ENCODE results near the gene PCNX2. TPM values are rescaled to one million over a fixed set of nuclear protein-coding genes. Genes with fewer than 3 reads are reported as not detected.
"Not testable (repeated sequence)": the region's sequence is repeated elsewhere in the genome, so short reads cannot be mapped to it uniquely, and the experiment has no call there.

PCNX2 gene
- total and polyA plus RNA-seq, 5 donors from 2014 or later: 1.6 to 42.3 (median 3.1) TPM

- Histone ChIP-seq H3K9me3 (ENCODE audit: control insufficient read depth in 2 of 2, low read length in 2 of 2) (no peaks in the 10 kb centered on the region), H3K36me3 (ENCODE audit: control insufficient read depth, insufficient read depth, low read length) (peaks cover 6% of the 10 kb centered on the region), H3K27ac (ENCODE audit: insufficient read depth, low read length, poor library complexity, severe bottlenecking) (no peak overlapping the region), H3K4me1 (ENCODE audit: control insufficient read depth, insufficient read depth, low read length, poor library complexity, severe bottlenecking) (no peaks in the 10 kb centered on the region), H3K27me3 (ENCODE audit: control insufficient read depth, insufficient read depth, low read length) (no peaks in the 10 kb centered on the region), H3K4me3 (ENCODE audit: low read depth, low read length) (no peak overlapping the region)
- no peaks in the 10 kb centered on the region for H3K9me3 Mint-ChIP-seq
- ATAC-seq (ENCODE audit: low read depth in 2 of 2): no peak
- peaks cover 21% of the 10 kb centered on the region for H3K36me3 Mint-ChIP-seq
- DNase-seq: no peak
- H3K27me3 Mint-ChIP-seq: no peaks in the 10 kb centered on the region
- no peak overlapping the region for H3K27ac Mint-ChIP-seq
- no peaks in the 10 kb centered on the region for H3K4me1 Mint-ChIP-seq
- H3K4me3 Mint-ChIP-seq: no peak overlapping the region
Observed at GRCh38 chr1:233140974-233141373, 154.6 kb downstream of the PCNX2 start.

DNA sequence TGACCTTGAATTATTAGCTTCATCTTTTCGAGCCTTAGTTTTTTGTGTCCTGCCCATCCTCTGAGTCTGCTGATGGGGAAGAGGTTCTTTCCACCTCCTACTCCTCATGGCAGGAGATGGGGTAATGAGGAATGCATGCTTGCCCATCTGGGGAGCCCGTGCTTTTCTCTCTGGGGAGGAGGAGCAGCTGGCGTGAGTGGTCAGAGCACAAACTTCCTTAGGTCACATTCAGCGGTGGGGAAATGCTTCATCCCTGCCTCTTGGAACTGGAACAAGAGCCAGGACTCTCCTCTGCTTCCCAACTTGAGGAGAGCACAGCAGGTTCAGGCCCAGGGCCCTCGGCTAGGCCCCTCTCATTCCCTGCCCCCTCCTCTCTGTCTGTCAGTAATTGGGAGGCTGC is 155.0 kb downstream of the PCNX2 start:
- H3K36me3 ChIP-seq (ENCODE audit: control insufficient read depth, insufficient read depth, low read length): peaks cover 6% of the 10 kb centered on the region
- H3K4me3 ChIP-seq (ENCODE audit: low read depth, low read length): no peak overlapping the region
- no peaks in the 10 kb centered on the region for H3K4me1 Mint-ChIP-seq
- H3K4me1 ChIP-seq (ENCODE audit: control insufficient read depth, insufficient read depth, low read length, poor library complexity, severe bottlenecking): no peaks in the 10 kb centered on the region
- no peak overlapping the region for H3K4me3 Mint-ChIP-seq
- no peaks in the 10 kb centered on the region for H3K27me3 Mint-ChIP-seq
- ATAC-seq (ENCODE audit: low read depth in 2 of 2) (no peak), DNase-seq (no peak)
- H3K27ac ChIP-seq (ENCODE audit: insufficient read depth, low read length, poor library complexity, severe bottlenecking): no peak overlapping the region
- H3K9me3 Mint-ChIP-seq: no peaks in the 10 kb centered on the region
- H3K27me3 ChIP-seq (ENCODE audit: control insufficient read depth, insufficient read depth, low read length): no peaks in the 10 kb centered on the region
- H3K9me3 ChIP-seq (ENCODE audit: control insufficient read depth in 2 of 2, low read length in 2 of 2): no peaks in the 10 kb centered on the region
- H3K27ac Mint-ChIP-seq: no peak overlapping the region
- H3K36me3 Mint-ChIP-seq: peaks cover 21% of the 10 kb centered on the region

DNA sequence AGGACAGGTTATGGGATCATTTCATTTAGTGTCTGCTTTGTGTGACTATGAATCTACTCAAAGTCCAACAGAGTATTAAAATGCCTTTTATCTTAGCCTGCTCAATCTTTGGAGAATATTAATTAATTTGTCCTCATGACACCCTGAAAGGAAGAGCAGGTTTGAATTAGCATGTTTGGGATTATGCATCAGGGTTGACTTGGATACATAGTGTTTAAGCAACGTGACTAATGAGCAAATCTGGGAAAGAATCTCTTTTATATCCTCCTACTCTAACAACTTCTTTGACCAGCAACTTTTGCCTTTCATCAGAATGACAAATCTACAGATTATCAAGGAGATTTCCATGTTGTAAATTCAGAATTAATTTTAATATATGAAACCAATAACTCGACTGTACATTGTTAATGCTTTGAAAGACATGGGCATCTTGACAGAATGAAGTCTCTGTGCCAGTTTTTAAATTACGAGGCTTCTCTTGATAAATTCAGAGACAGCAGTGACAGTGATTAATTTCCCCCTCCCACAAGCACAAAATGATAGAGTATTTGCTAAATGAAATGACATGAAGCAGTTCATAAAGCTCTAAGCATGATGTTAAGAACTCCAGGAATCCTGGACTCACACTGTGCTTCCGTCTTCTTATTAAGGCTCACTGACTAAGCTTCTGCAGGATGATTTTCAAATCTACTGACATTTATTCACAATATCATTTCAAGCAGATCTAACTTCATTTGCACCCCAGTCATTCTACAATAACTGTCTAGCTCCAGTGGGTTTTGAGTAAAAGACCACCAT is 156.5 kb downstream of the PCNX2 start:
- H3K36me3 Mint-ChIP-seq: peaks cover 33% of the 10 kb centered on the region
- no peak overlapping the region for H3K4me3 Mint-ChIP-seq
- H3K9me3 ChIP-seq (ENCODE audit: control insufficient read depth in 2 of 2, low read length in 2 of 2): no peaks in the 10 kb centered on the region
- H3K4me1 ChIP-seq (ENCODE audit: control insufficient read depth, insufficient read depth, low read length, poor library complexity, severe bottlenecking): no peaks in the 10 kb centered on the region
- H3K4me3 ChIP-seq (ENCODE audit: low read depth, low read length): no peak overlapping the region
- ATAC-seq (ENCODE audit: low read depth in 2 of 2) (no peak), DNase-seq (no peak)
- H3K9me3 Mint-ChIP-seq: peaks cover 0 to 2% (median 0%) of the 10 kb centered on the region in 7 donors
- H3K27me3 Mint-ChIP-seq: no peaks in the 10 kb centered on the region
- H3K27me3 ChIP-seq (ENCODE audit: control insufficient read depth, insufficient read depth, low read length): no peaks in the 10 kb centered on the region
- H3K36me3 ChIP-seq (ENCODE audit: control insufficient read depth, insufficient read depth, low read length): peaks cover 4% of the 10 kb centered on the region
- H3K27ac ChIP-seq (ENCODE audit: insufficient read depth, low read length, poor library complexity, severe bottlenecking): no peak overlapping the region
- no peaks in the 10 kb centered on the region for H3K4me1 Mint-ChIP-seq
- no peak overlapping the region for H3K27ac Mint-ChIP-seq

GRCh38 chr1:233135833-233136232 is 159.7 kb downstream of the PCNX2 start:
- no peak for DNase-seq
- Mint-ChIP-seq H3K9me3 (peaks cover 0 to 2% (median 0%) of the 10 kb centered on the region in 7 donors), H3K4me3 (no peak overlapping the region), H3K4me1 (no peaks in the 10 kb centered on the region), H3K36me3 (peaks cover 45% of the 10 kb centered on the region), H3K27ac (no peak overlapping the region), H3K27me3 (no peaks in the 10 kb centered on the region)
- Histone ChIP-seq H3K4me1 (ENCODE audit: control insufficient read depth, insufficient read depth, low read length, poor library complexity, severe bottlenecking) (no peaks in the 10 kb centered on the region), H3K9me3 (ENCODE audit: control insufficient read depth in 2 of 2, low read length in 2 of 2) (no peaks in the 10 kb centered on the region), H3K36me3 (ENCODE audit: control insufficient read depth, insufficient read depth, low read length) (peaks cover 10% of the 10 kb centered on the region), H3K4me3 (ENCODE audit: low read depth, low read length) (no peak overlapping the region), H3K27ac (ENCODE audit: insufficient read depth, low read length, poor library complexity, severe bottlenecking) (no peak overlapping the region), H3K27me3 (ENCODE audit: control insufficient read depth, insufficient read depth, low read length) (no peaks in the 10 kb centered on the region)
- no peak for ATAC-seq (ENCODE audit: low read depth in 2 of 2)

DNA sequence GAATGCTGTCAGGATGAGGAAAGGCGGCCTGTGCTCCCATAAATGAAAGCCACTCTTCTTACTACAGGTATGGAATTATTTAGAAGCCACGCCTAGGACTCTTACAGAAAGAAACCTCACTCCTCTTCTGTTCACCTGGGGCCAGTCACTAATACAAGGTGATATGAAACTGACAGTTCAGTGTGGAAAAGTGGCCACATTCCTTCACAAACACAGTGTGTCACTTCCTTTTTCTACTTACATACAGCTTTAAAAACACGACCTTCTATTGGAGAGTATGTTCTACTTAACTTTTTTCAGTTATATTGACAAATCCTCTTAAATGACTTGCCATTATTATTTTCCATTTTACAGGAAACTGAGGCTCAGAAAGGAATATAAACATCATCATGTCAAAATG is 163.1 kb downstream of the PCNX2 start:
- ATAC-seq (ENCODE audit: low read depth in 2 of 2): no peak
- H3K27ac ChIP-seq (ENCODE audit: insufficient read depth, low read length, poor library complexity, severe bottlenecking): no peak overlapping the region
- H3K27ac Mint-ChIP-seq: peak overlapping the region in 1 of 3 donors; percentile 59

DNA sequence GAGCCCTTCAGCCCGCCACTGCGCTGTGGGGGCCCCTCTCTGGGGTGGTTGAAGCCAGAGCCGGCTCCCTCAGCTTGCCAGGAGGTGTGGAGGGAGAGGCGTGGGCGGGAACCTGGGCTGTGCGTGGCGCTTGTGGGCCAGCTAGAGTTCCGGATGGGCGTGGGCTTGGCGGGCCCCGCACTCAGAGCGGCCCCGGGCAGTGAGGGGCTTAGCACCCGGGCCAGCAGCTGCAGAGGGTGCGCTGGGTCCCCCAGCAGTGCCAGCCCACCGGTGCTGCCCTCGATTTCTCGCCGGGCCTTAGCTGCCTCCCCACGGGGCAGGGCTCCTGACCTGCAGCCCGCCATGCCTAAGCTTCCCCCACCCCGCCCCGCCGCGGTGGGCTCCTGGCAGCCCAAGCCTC is 166.5 kb downstream of the PCNX2 start:
- not testable (repeated sequence) for H3K27me3 ChIP-seq (ENCODE audit: control insufficient read depth, insufficient read depth, low read length); H3K27ac ChIP-seq (ENCODE audit: insufficient read depth, low read length, poor library complexity, severe bottlenecking); H3K4me1 Mint-ChIP-seq; H3K4me3 ChIP-seq (ENCODE audit: low read depth, low read length); H3K36me3 ChIP-seq (ENCODE audit: control insufficient read depth, insufficient read depth, low read length); H3K4me3 Mint-ChIP-seq; H3K9me3 Mint-ChIP-seq; ATAC-seq (ENCODE audit: low read depth in 2 of 2); H3K9me3 ChIP-seq (ENCODE audit: control insufficient read depth in 2 of 2, low read length in 2 of 2); H3K4me1 ChIP-seq (ENCODE audit: control insufficient read depth, insufficient read depth, low read length, poor library complexity, severe bottlenecking); H3K27ac Mint-ChIP-seq; DNase-seq; H3K27me3 Mint-ChIP-seq
- peaks cover 60% of the 10 kb centered on the region for H3K36me3 Mint-ChIP-seq

More for the DNA sequence above, 163.1 kb downstream of the PCNX2 start:
- Mint-ChIP-seq H3K4me3 (no peak overlapping the region), H3K4me1 (peaks cover 0 to 2% (median 0%) of the 10 kb centered on the region in 4 donors), H3K9me3 (peaks cover 0 to 2% (median 0%) of the 10 kb centered on the region in 7 donors), H3K27me3 (no peaks in the 10 kb centered on the region), H3K36me3 (peaks cover 54% of the 10 kb centered on the region)
- H3K36me3 ChIP-seq (ENCODE audit: control insufficient read depth, insufficient read depth, low read length): peaks cover 7% of the 10 kb centered on the region
- no peaks in the 10 kb centered on the region for H3K4me1 ChIP-seq (ENCODE audit: control insufficient read depth, insufficient read depth, low read length, poor library complexity, severe bottlenecking)
- no peaks in the 10 kb centered on the region for H3K27me3 ChIP-seq (ENCODE audit: control insufficient read depth, insufficient read depth, low read length)
- H3K4me3 ChIP-seq (ENCODE audit: low read depth, low read length): no peak overlapping the region
- no peak for DNase-seq
- no peaks in the 10 kb centered on the region for H3K9me3 ChIP-seq (ENCODE audit: control insufficient read depth in 2 of 2, low read length in 2 of 2)

DNA sequence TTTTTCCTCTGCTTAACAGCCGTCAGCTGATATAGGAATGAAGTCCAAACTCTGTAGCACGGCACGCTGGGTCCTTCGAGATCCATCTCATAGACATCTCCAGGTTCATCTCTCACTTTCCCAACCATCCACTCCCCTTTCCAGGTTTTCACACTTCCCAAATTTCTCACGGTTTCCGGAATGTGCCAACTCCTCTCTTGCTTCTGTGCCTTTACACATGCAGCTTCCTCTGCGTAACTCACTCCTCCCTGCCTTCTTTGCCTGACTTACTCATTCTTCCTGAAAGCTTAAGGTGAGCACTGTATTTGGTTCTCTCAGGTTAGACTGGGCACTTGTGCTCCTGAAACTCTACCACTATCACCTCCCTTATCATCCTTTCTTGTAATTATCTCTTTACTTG is 168.4 kb downstream of the PCNX2 start:
- H3K36me3 Mint-ChIP-seq: peaks cover 46% of the 10 kb centered on the region
- H3K4me1 ChIP-seq (ENCODE audit: control insufficient read depth, insufficient read depth, low read length, poor library complexity, severe bottlenecking): no peaks in the 10 kb centered on the region
- peaks cover 0 to 2% (median 0%) of the 10 kb centered on the region in 4 donors for H3K4me1 Mint-ChIP-seq
- ATAC-seq (ENCODE audit: low read depth in 2 of 2): no peak
- no peak overlapping the region for H3K27ac Mint-ChIP-seq
- H3K27me3 Mint-ChIP-seq: no peaks in the 10 kb centered on the region
- no peak overlapping the region for H3K4me3 ChIP-seq (ENCODE audit: low read depth, low read length)
- no peaks in the 10 kb centered on the region for H3K9me3 ChIP-seq (ENCODE audit: control insufficient read depth in 2 of 2, low read length in 2 of 2)
- H3K9me3 Mint-ChIP-seq: peaks cover 0 to 2% (median 0%) of the 10 kb centered on the region in 7 donors
- no peak for DNase-seq
- H3K36me3 ChIP-seq (ENCODE audit: control insufficient read depth, insufficient read depth, low read length): peaks cover 4% of the 10 kb centered on the region
- peak overlapping the region in 1 of 4 donors; percentile 3 for H3K4me3 Mint-ChIP-seq
- no peak overlapping the region for H3K27ac ChIP-seq (ENCODE audit: insufficient read depth, low read length, poor library complexity, severe bottlenecking)
- H3K27me3 ChIP-seq (ENCODE audit: control insufficient read depth, insufficient read depth, low read length): no peaks in the 10 kb centered on the region

GRCh38 chr1:233122779-233123178 is 172.7 kb downstream of the PCNX2 start:
- no peak for ATAC-seq (ENCODE audit: low read depth in 2 of 2)
- no peaks in the 10 kb centered on the region for H3K27me3 Mint-ChIP-seq
- peaks cover 34% of the 10 kb centered on the region for H3K36me3 Mint-ChIP-seq
- Histone ChIP-seq H3K36me3 (ENCODE audit: control insufficient read depth, insufficient read depth, low read length) (no peaks in the 10 kb centered on the region), H3K4me1 (ENCODE audit: control insufficient read depth, insufficient read depth, low read length, poor library complexity, severe bottlenecking) (no peaks in the 10 kb centered on the region), H3K4me3 (ENCODE audit: low read depth, low read length) (no peak overlapping the region), H3K9me3 (ENCODE audit: control insufficient read depth in 2 of 2, low read length in 2 of 2) (no peaks in the 10 kb centered on the region), H3K27ac (ENCODE audit: insufficient read depth, low read length, poor library complexity, severe bottlenecking) (no peak overlapping the region), H3K27me3 (ENCODE audit: control insufficient read depth, insufficient read depth, low read length) (no peaks in the 10 kb centered on the region)
- no peak overlapping the region for H3K4me3 Mint-ChIP-seq
- peaks cover 0 to 13% (median 3%) of the 10 kb centered on the region in 4 donors for H3K4me1 Mint-ChIP-seq
- no peak for DNase-seq
- peaks cover 0 to 4% (median 0%) of the 10 kb centered on the region in 7 donors for H3K9me3 Mint-ChIP-seq
- H3K27ac Mint-ChIP-seq: no peak overlapping the region
